ENCODE data around the gene CLEC20A. TPM values are rescaled to one million over a fixed set of nuclear protein-coding genes. Genes with fewer than 3 reads are reported as not detected.

Gene CLEC20A
- total and polyA plus RNA-seq, 2 of the 8 experiments (the other 6 are each of a cell fraction or from before 2014, with no cell fraction given) = not detected

DNA sequence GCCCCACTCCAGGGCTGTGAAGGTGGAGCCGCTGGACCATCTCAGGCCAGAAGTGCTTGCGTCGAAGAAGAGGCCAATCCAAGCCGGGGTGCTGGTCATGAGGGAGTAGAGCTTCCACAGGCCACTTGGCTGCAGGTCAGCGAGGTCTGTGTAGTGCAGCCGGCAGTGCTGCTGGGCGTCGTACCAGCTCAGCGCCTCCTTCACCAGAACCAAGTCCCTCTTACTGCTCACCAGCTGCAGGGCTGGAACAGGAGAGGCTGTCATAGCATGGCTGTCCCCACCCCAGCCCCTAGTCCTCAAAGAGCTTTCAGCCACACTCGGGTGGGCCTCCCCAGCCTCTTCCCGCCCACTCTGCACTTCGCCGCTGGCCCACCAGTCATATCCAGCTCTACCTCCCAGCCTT lies 2.2 kb downstream of the CLEC20A start:
- peak in 1 of 2 experiments; percentile 39 for DNase-seq (ENCODE audit: low read depth in 1 of 2, low spot score in 2 of 2)
- FAIRE-seq = no peak
- ChIA-PET CTCF (ENCODE audit: partially characterized antibody) (interaction anchor here (0.6 to 2.1 kb wide), 13 partner anchors 11 to 584 kb away, joined by 3 to 12 read pairs (median 3); no protein-coding TSS in a partner anchor), POLR2A (ENCODE audit: partially characterized antibody) (interaction anchor here (0.6 to 0.7 kb wide), 3 partner anchors 8 to 457 kb away, joined by 3 to 4 read pairs (median 3); no protein-coding TSS in a partner anchor)
- H3K4me1 ChIP-seq (replicated peaks in 1 of 4; ENCODE audit: control insufficient read depth in 3 of 4, insufficient read depth in 4 of 4, low read length in 3 of 4) = no peaks in the 10 kb centered on the region; a peak in 1 of 7 replicates
- H3K27ac ChIP-seq (ENCODE audit: low read depth, low read length) = no peak overlapping the region
- no peaks in the 10 kb centered on the region for H3K79me1 ChIP-seq (ENCODE audit: low read depth, low read length)
- no peak overlapping the region; the same call in 1 of the 2 replicates for H2BK12ac ChIP-seq (ENCODE audit: low read depth, low read length)
- H3K27me3 ChIP-seq (replicated peaks in 1 of 4; ENCODE audit: control insufficient read depth in 3 of 4, extremely low read depth in 1 of 4, insufficient read depth in 3 of 4, low read length in 3 of 4) = no peaks in the 10 kb centered on the region
- no peak overlapping the region for H2BK5ac ChIP-seq (ENCODE audit: low read depth, low read length)
- H2BK120ac ChIP-seq (replicated peaks; ENCODE audit: low read depth, low read length) = no peak overlapping the region
- no peak overlapping the region for H4K91ac ChIP-seq (replicated peaks; ENCODE audit: insufficient read length, low read length)
- H3K4me2 ChIP-seq (ENCODE audit: insufficient read depth in 1 of 2, low read depth in 2 of 2, low read length in 2 of 2) = no peak overlapping the region
- H4K8ac ChIP-seq (ENCODE audit: extremely low read depth, insufficient read depth, low read length) = no peak overlapping the region
- H3K9ac ChIP-seq (replicated peaks in 1 of 4; ENCODE audit: extremely low read depth in 1 of 4, low read depth in 3 of 4, low read length in 3 of 4) = no peak overlapping the region
- no peak overlapping the region for H2AK5ac ChIP-seq (ENCODE audit: low read depth, low read length)
- H3K23me2 ChIP-seq (ENCODE audit: low read depth, low read length) = no peaks in the 10 kb centered on the region
- no peaks in the 10 kb centered on the region for H3K36me3 ChIP-seq (ENCODE audit: control insufficient read depth in 2 of 4, insufficient read depth in 4 of 4, low read length in 3 of 4)
- H3K4me3 ChIP-seq (ENCODE audit: extremely low read depth in 1 of 4, insufficient read depth in 2 of 4, low read depth in 3 of 4, low read length in 4 of 4) = no peak overlapping the region
- no peaks in the 10 kb centered on the region for H4K20me1 ChIP-seq (replicated peaks in 1 of 2; ENCODE audit: control insufficient read depth in 1 of 2, insufficient read depth in 2 of 2, low read length in 2 of 2)
- H3K9me3 ChIP-seq (ENCODE audit: insufficient read depth in 2 of 2, low read depth in 1 of 2, low read length in 1 of 2) = no peaks in the 10 kb centered on the region
- H4K5ac ChIP-seq (ENCODE audit: insufficient read length, low read depth, low read length) = no peak overlapping the region
- no peak overlapping the region for H3K56ac ChIP-seq (replicated peaks; ENCODE audit: insufficient read length, low read depth, low read length)
- H3K4ac ChIP-seq (replicated peaks; ENCODE audit: insufficient read length, low read depth, low read length) = no peak overlapping the region
- 86% methylated on average over 13 of the region's 13 CpGs; no CpG with 5 or more reads in 1 of the 2 experiments for WGBS, 2 experiments (ENCODE audit: extremely low coverage in 1 of 2, insufficient coverage in 1 of 2, insufficient read length in 1 of 2, insufficient replicate concordance in 2 of 2, low coverage in 1 of 2, low lambda C conversion rate in 2 of 2, missing lambda C conversion rate in 1 of 2)
- H3K14ac ChIP-seq (ENCODE audit: insufficient read length) = no peak overlapping the region
- no peak overlapping the region for H3K23ac ChIP-seq (ENCODE audit: insufficient read length)
- no peak for TF ChIP-seq RFX5 (IDR thresholded peaks at IDR 0.05; ENCODE audit: borderline replicate concordance, low read depth, low read length)
- no peak for TF ChIP-seq CEBPB (IDR thresholded peaks at IDR 0.05; ENCODE audit: low read depth, low read length)
- TF ChIP-seq CHD2 (IDR thresholded peaks at IDR 0.05; ENCODE audit: low read length) = no peak
- H3K79me2 ChIP-seq (ENCODE audit: control insufficient read depth in 1 of 2, insufficient read depth in 2 of 2, low read length in 2 of 2) = no peaks in the 10 kb centered on the region
- H2BK20ac ChIP-seq (ENCODE audit: low read length) = no peak overlapping the region
- no peak overlapping the region for H3K18ac ChIP-seq (ENCODE audit: extremely low read depth, low read length)
- H2AFZ ChIP-seq (ENCODE audit: low read length) = no peak overlapping the region
- H2BK15ac ChIP-seq (ENCODE audit: low read length) = no peak overlapping the region

Data from H1 (cell line).